Measurements from ENCODE around the gene TAC3.
"Not testable (repeated sequence)": the region's sequence is repeated elsewhere in the genome, so short reads cannot be mapped to it uniquely, and the experiment has no call there.

TAC3 gene

GRCh38 chr12:57001448-57001906 is 14.9 kb downstream of the TAC3 start:
- no peak for DNase-seq

GRCh38 chr12:57000393-57000792 is 15.9 kb downstream of the TAC3 start:
- no peak for DNase-seq

- no peak for DNase-seq
Observed at GRCh38 chr12:56999456-56999855, 16.9 kb downstream of the TAC3 start.

- no peak for DNase-seq
Observed at GRCh38 chr12:56998981-56999380, 17.3 kb downstream of the TAC3 start.

- DNase-seq = no peak
Observed at GRCh38 chr12:56998316-56998715, 18.0 kb downstream of the TAC3 start.

GRCh38 chr12:56996793-56997545 is 19.4 kb downstream of the TAC3 start:
- DNase-seq = no peak

- no peak for DNase-seq
Observed at GRCh38 chr12:56995930-56996496, 20.3 kb downstream of the TAC3 start.

GRCh38 chr12:56995201-56995929 is 21.0 kb downstream of the TAC3 start:
- no peak for DNase-seq

- no peak for DNase-seq
Observed at GRCh38 chr12:56994231-56994746, 22.0 kb downstream of the TAC3 start.

- no peak for DNase-seq
Observed at GRCh38 chr12:56993346-56993745, 23.0 kb downstream of the TAC3 start.

GRCh38 chr12:56991319-56992246 is 24.7 kb downstream of the TAC3 start:
- no peak for DNase-seq

- no peak for DNase-seq
Observed at GRCh38 chr12:56990648-56991318, 25.5 kb downstream of the TAC3 start.

- DNase-seq = no peak
Observed at GRCh38 chr12:56989861-56990610, 26.3 kb downstream of the TAC3 start.

- no peak for DNase-seq
Observed at GRCh38 chr12:56988207-56988739, 28.1 kb downstream of the TAC3 start.

GRCh38 chr12:56987551-56988053 is 28.7 kb downstream of the TAC3 start:
- DNase-seq = peak; percentile 69

GRCh38 chr12:56987011-56987410 is 29.3 kb downstream of the TAC3 start:
- no peak for DNase-seq

GRCh38 chr12:56985714-56986113 is 30.6 kb downstream of the TAC3 start:
- not testable (repeated sequence) for DNase-seq

GRCh38 chr12:56983386-56983785 is 32.9 kb downstream of the TAC3 start:
- no peak for DNase-seq

- DNase-seq = not testable (repeated sequence)
Observed at GRCh38 chr12:56982578-56983236, 33.6 kb downstream of the TAC3 start.

- DNase-seq = no peak
Observed at GRCh38 chr12:56980941-56981530, 35.3 kb downstream of the TAC3 start.

All from NCI-H1092 treated with DMSO at 0.1 percent for 48 hours (cell line).